Endothelial cell of umbilical vein (primary cell): ENCODE data around the gene TRPV2. TPM values are rescaled to one million over a fixed set of nuclear protein-coding genes. Genes with fewer than 3 reads are reported as not detected.

Source experiments
- BruUV-seq: library from RNA; stranded (reverse); fragments of 400-500 nt; replicated peaks from 2 replicates; lab custom pipeline; 2021; lab: Mats Ljungman, UMichigan
- CTCF ChIA-PET: fragments of 300-600, 350-600 bp; sonication (Branson Sonifier 250); formaldehyde crosslinking; loops from one replicate; lab custom pipeline; 2021; ENCODE audit warnings: antibody characterized with exemption, inconsistent platforms; lab: Charles Lee
- POLR2A ChIA-PET: fragments of 300-600, 350-600 bp; sonication (Branson Sonifier 250); formaldehyde crosslinking; loops from one replicate; lab custom pipeline; 2021; ENCODE audit warnings: antibody characterized with exemption, inconsistent platforms; lab: Charles Lee
- DNase-seq: peaks from one replicate; pipeline ENCODE4 v3.0.0-alpha.2; 2011; ENCODE audit warnings: low read depth, low spot score
- FAIRE-seq: peaks from 2 replicates; lab custom pipeline; 2011; peaks lifted over from hg19 to GRCh38; lab: Jason Lieb, UNC
- H2AFZ ChIP-seq: 2 replicates; pipeline ENCODE4 v1.6.0; 2012; ENCODE audit warnings: low read depth, low read length, control low read depth, inconsistent platforms
- H3K27ac ChIP-seq: 2 replicates; pipeline ENCODE4 v1.5.1; 2011; ENCODE audit warnings: low read depth, mild to moderate bottlenecking, control low read depth, low read length, moderate library complexity; ENCODE audit not compliant: insufficient read depth
- H3K27me3 ChIP-seq, 2 experiments: 2 replicates each; pipeline versions ENCODE4 v1.6.0 to v1.6.1; 2011; ENCODE audit warnings: low read length in 2 of 2, mixed read lengths in 1 of 2; ENCODE audit not compliant: control insufficient read depth in 2 of 2, insufficient read depth in 2 of 2
- H3K36me3 ChIP-seq, 2 experiments: 2 replicates in 1 of 2; 3 replicates in 1 of 2; pipeline ENCODE4 v1.5.1; 2011; ENCODE audit warnings: low read length in 2 of 2, mild to moderate bottlenecking in 1 of 2, moderate library complexity in 1 of 2; ENCODE audit not compliant: control insufficient read depth in 2 of 2, insufficient read depth in 2 of 2; ENCODE audit errors: extremely low read depth in 1 of 2
- H3K4me1 ChIP-seq: 3 replicates; pipeline ENCODE4 v1.5.1; 2011; ENCODE audit warnings: mild to moderate bottlenecking, low read length; ENCODE audit not compliant: control insufficient read depth, insufficient read depth; ENCODE audit errors: extremely low read depth
- H3K4me2 ChIP-seq: 2 replicates; pipeline ENCODE4 v1.6.1; 2011; ENCODE audit warnings: low read length, control low read depth, mixed read lengths; ENCODE audit not compliant: insufficient read depth
- H3K4me3 ChIP-seq, 3 experiments: fragments of 200-600 bp in 1 of 3; sonication (generic), shearing (Covaris generic) in 1 of 3; replicated peaks in 1 of 3; 2 replicates each; pipeline ENCODE4 v1.5.1; 2011 to 2016; ENCODE audit warnings: control low read depth in 3 of 3, low read length in 3 of 3, mild to moderate bottlenecking in 2 of 3, inconsistent platforms in 1 of 3, low read depth in 1 of 3, moderate library complexity in 1 of 3; ENCODE audit not compliant: insufficient read depth in 1 of 3
- H3K79me2 ChIP-seq: 2 replicates; pipeline ENCODE4 v1.6.0; 2012; ENCODE audit warnings: low read length, inconsistent platforms; ENCODE audit not compliant: control insufficient read depth, insufficient read depth
- H3K9ac ChIP-seq: replicated peaks from 2 replicates; pipeline ENCODE3; 2011; ENCODE audit warnings: low read length, control low read depth; ENCODE audit not compliant: insufficient read depth; ENCODE audit errors: extremely low read depth
- H3K9me1 ChIP-seq: replicated peaks from 3 replicates; pipeline ENCODE4 v1.6.0; 2011; ENCODE audit warnings: mild to moderate bottlenecking, low read length; ENCODE audit not compliant: control insufficient read depth, insufficient read depth; ENCODE audit errors: extremely low read depth
- H3K9me3 ChIP-seq: replicated peaks from 2 replicates; pipeline ENCODE4 v1.5.1; 2012; ENCODE audit warnings: low read length, inconsistent platforms; ENCODE audit not compliant: control insufficient read depth, insufficient read depth
- H4K20me1 ChIP-seq: replicated peaks from 2 replicates; pipeline ENCODE3; 2011; ENCODE audit warnings: mild to moderate bottlenecking, low read length; ENCODE audit not compliant: control insufficient read depth, insufficient read depth; ENCODE audit errors: extremely low read depth
- EZH2 ChIP-seq: IDR thresholded peaks from 2 replicates; pipeline ENCODE4 v1.6.1; 2012; ENCODE audit warnings: borderline replicate concordance, low read depth, mild to moderate bottlenecking, moderate library complexity, low read length, inconsistent platforms; ENCODE audit not compliant: severe bottlenecking
- FOS ChIP-seq: IDR thresholded peaks from 2 replicates; pipeline ENCODE4 v1.6.1; 2011; ENCODE audit warnings: mild to moderate bottlenecking, low read length, moderate library complexity, borderline replicate concordance; ENCODE audit not compliant: insufficient read depth
- GATA2 ChIP-seq: IDR thresholded peaks from 2 replicates; pipeline ENCODE4 v1.7.0; 2011; ENCODE audit warnings: low read depth, mild to moderate bottlenecking, moderate library complexity, mixed read lengths, low read length; ENCODE audit not compliant: insufficient read length, insufficient read depth
- JUN ChIP-seq: IDR thresholded peaks from 2 replicates; pipeline ENCODE4 v1.6.1; 2011; ENCODE audit warnings: borderline replicate concordance, low read depth; ENCODE audit not compliant: insufficient read length, insufficient read depth
- MAX ChIP-seq: IDR thresholded peaks from 2 replicates; pipeline ENCODE4 v1.6.1; 2011; ENCODE audit not compliant: insufficient read depth, insufficient read length
- MYC ChIP-seq: IDR thresholded peaks from one replicate; pipeline ENCODE4 v1.6.1; 2011; ENCODE audit warnings: mild to moderate bottlenecking, low read depth, low read length
- POLR2A ChIP-seq: IDR thresholded peaks from 2 replicates; pipeline ENCODE4 v1.6.1; 2012; ENCODE audit warnings: low read depth, mild to moderate bottlenecking, control low read depth, low read length
- POLR2AphosphoS5 ChIP-seq: IDR thresholded peaks from 2 replicates; pipeline ENCODE4 v1.6.1; 2012; ENCODE audit warnings: low read depth, mild to moderate bottlenecking, control low read depth, low read length, moderate library complexity; ENCODE audit not compliant: insufficient read depth
- dilution Hi-C: fragments of 300-500 bp; cut with MboI; formaldehyde crosslinking; loops from one replicate; pipeline ENCODE4 v1.15.0; 2019; ENCODE audit warnings: low sequenced_read_pairs; ENCODE audit not compliant: extremely low pct_ligation_motif_present
- intact Hi-C: fragments of 100-400 bp; cut with micrococcal nuclease; formaldehyde crosslinking; loops from one replicate; pipeline ENCODE4 v1.10.0; 2022
- polyA plus RNA-seq, 4 experiments: library from polyadenylated mRNA; depleted of rRNA in 3 of 4; stranded (reverse) in 3 of 4; unstranded in 1 of 4; fragments of >200 nt; gene quantifications; 2 replicates each; pipeline versions ENCODE4 v1.2.1 to v1.2.3, GENCODE V29; 2011 to 2012; ENCODE audit warnings: missing spikeins in 1 of 4
- total RNA-seq: library from RNA; stranded (reverse); gene quantifications from 2 replicates; pipeline ENCODE4 v1.2.3, GENCODE V29; 2021
- TF ChIP-seq, protein P1 (sequence below), 2 donors: IDR thresholded peaks; 1 replicate in 1 of 2; 2 replicates in 1 of 2; pipeline ENCODE4 v1.5.1; 2011; ENCODE audit warnings: low read length in 2 of 2, mild to moderate bottlenecking in 2 of 2, moderate library complexity in 2 of 2, control low read depth in 1 of 2, inconsistent platforms in 1 of 2, low read depth in 1 of 2; ENCODE audit not compliant: insufficient read depth in 1 of 2; ENCODE audit errors: extremely low read depth in 1 of 2

The TRPV2 gene
- total and polyA plus RNA-seq, 2 donors (not counting 3 experiments of a cell fraction or from before 2014, with no cell fraction given): 4.2 to 10.6 TPM

DNA sequence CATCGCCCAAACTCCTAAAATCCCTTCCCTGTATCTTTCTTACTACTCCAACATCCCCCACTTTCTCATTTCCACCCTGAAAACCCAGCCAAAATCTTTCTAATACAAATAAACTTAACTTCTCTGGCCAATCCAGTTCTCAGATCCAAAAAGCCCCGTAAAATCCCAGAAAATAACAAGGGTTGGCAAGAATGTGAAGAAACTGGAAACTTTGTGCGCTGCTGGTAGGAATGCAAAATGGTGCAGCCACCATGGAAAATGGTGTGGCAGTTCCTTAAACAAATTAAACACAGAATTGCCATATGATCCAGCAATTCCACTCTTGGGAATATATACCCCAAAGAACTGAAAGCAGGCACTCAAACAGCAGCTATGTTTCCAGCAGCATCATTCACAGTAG lies 52.5 kb downstream of the TRPV2 start:
- Histone ChIP-seq H2AFZ (no peak overlapping the region), H3K4me3 (no peak overlapping the region), H3K4me1 (peaks cover 25% of the 10 kb centered on the region), H3K27ac (no peak overlapping the region), H3K36me3 (no peaks in the 10 kb centered on the region), H3K27me3 (no peaks in the 10 kb centered on the region), H3K4me2 (no peak overlapping the region), H3K9me1 (no peaks in the 10 kb centered on the region), H3K9ac (no peak overlapping the region), H4K20me1 (no peaks in the 10 kb centered on the region), H3K79me2 (no peaks in the 10 kb centered on the region), H3K9me3 (no peaks in the 10 kb centered on the region)
- POLR2A ChIA-PET: interaction anchor here (0.6 kb wide), 1 partner anchor 87 kb away, joined by 4 read pairs; the partner anchor contains the start of gene UBB
- intact Hi-C loops (loop anchor here (2.0 kb wide), 1 partner anchor 19 kb away; no protein-coding TSS in a partner anchor), dilution Hi-C loops (no loop called here)
- DNase-seq: no peak
- FAIRE-seq: no peak
- TF ChIP-seq, protein P1, sequence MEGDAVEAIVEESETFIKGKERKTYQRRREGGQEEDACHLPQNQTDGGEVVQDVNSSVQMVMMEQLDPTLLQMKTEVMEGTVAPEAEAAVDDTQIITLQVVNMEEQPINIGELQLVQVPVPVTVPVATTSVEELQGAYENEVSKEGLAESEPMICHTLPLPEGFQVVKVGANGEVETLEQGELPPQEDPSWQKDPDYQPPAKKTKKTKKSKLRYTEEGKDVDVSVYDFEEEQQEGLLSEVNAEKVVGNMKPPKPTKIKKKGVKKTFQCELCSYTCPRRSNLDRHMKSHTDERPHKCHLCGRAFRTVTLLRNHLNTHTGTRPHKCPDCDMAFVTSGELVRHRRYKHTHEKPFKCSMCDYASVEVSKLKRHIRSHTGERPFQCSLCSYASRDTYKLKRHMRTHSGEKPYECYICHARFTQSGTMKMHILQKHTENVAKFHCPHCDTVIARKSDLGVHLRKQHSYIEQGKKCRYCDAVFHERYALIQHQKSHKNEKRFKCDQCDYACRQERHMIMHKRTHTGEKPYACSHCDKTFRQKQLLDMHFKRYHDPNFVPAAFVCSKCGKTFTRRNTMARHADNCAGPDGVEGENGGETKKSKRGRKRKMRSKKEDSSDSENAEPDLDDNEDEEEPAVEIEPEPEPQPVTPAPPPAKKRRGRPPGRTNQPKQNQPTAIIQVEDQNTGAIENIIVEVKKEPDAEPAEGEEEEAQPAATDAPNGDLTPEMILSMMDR (IDR thresholded peaks at IDR 0.05; ENCODE audit: extremely low read depth in 1 of 2, insufficient read depth in 1 of 2, low read depth in 1 of 2, low read length in 2 of 2): no peak
- no peak for TF ChIP-seq FOS
- BruUV-seq: no TSS peak
- CTCF ChIA-PET: interaction anchor here (2.7 to 6.2 kb wide), 2 partner anchors 15 to 53 kb away, joined by 14 to 43 read pairs; no protein-coding TSS in a partner anchor

DNA sequence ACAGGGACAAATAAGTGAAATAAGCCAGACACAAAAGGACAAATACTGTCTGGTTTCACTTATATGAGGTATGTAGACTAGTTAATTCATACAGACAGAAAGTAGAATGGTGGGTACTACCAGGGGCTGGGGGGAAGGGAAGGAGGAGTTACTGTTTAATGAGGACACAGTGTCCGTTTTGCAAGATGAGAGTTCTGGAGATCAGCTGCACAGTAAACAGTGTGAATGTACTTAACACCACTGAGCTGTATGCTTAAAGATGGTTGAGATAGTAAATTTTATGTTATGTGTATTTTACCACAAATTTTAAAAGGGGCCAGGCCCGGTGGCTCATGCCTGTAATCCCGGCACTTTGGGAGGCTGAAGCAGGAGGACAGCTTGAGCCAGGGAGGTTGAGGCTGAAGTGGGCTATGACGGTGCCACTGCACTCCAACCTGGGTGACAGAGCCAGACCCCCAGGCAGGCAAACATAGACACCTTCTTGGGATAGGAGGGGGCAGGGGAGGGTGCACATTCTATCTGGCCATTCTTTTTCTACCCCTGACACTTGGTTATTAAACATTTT lies 53.1 kb downstream of the TRPV2 start:
- H3K36me3 ChIP-seq: no peaks in the 10 kb centered on the region
- DNase-seq: no peak
- H3K9me1 ChIP-seq: no peaks in the 10 kb centered on the region
- H2AFZ ChIP-seq: no peak overlapping the region
- H3K9me3 ChIP-seq: no peaks in the 10 kb centered on the region
- no peak overlapping the region for H3K9ac ChIP-seq
- no peak for FAIRE-seq
- dilution Hi-C loops: no loop called here
- no peaks in the 10 kb centered on the region for H3K27me3 ChIP-seq
- H4K20me1 ChIP-seq: no peaks in the 10 kb centered on the region
- BruUV-seq: no TSS peak
- H3K4me3 ChIP-seq: no peak overlapping the region
- H3K4me2 ChIP-seq: no peak overlapping the region
- H3K79me2 ChIP-seq: no peaks in the 10 kb centered on the region
- CTCF ChIA-PET: interaction anchor here (1.9 to 6.2 kb wide), 3 partner anchors 13 to 52 kb away, joined by 6 to 43 read pairs (median 14); no protein-coding TSS in a partner anchor
- H3K4me1 ChIP-seq: peaks cover 22% of the 10 kb centered on the region
- intact Hi-C loops: loop anchor here (2.0 kb wide), 1 partner anchor 18 kb away; no protein-coding TSS in a partner anchor
- POLR2A ChIA-PET: interaction anchor here (0.6 kb wide), 1 partner anchor 88 kb away, joined by 4 read pairs; the partner anchor contains the start of gene UBB
- no peak for TF ChIP-seq GATA2
- no peak for TF ChIP-seq FOS
- no peak for TF ChIP-seq MYC
- TF ChIP-seq POLR2A: no peak
- TF ChIP-seq JUN: no peak
- no peak for TF ChIP-seq MAX
- no peak for TF ChIP-seq POLR2AphosphoS5
- no peak for TF ChIP-seq EZH2
- TF ChIP-seq, protein P1 (IDR thresholded peaks at IDR 0.05; ENCODE audit: extremely low read depth in 1 of 2, insufficient read depth in 1 of 2, low read depth in 1 of 2, low read length in 2 of 2): no peak
- H3K27ac ChIP-seq: no peak overlapping the region
